NCI-H2107 treated with DMSO at 0.1 percent for 48 hours (cell line): ENCODE data around the gene PNPLA6.

Experiments
- DNase-seq: peaks from one replicate; lab custom pipeline; 2025; ENCODE audit not compliant: unreplicated experiment; lab: John Stamatoyannopoulos, UW

The PNPLA6 gene

DNA sequence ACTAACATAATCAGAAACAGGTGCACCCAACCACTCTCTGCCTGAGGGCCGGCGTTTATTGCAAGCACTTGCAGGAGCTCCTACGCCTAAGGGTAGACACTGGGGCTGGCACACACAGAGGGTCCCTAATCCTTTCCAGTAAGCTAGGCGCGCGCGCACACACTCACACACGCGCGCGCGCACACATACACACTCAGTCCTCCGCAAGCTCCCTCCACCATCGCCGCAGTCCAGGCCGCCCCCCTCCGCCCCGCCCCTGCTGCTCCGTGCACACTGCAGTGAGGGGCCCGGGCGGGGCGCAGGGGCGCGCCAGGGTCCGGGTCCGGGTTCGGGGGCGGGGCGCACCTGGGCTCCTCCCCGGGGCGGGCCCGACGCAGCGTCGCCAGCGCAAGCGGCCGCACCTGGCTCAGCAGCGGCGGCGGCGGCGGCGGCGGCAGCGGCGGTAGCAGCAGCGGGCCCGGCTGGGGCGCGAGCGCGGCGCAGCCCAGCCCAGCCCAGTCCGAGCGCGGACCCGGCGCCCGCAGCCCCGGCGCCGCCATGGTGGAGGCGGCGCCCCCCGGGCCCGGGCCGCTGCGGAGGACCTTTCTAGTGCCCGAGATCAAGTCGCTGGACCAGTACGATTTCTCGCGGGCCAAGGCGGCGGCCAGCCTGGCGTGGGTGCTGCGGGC is 60.1 kb downstream of the PNPLA6 start, which contains the start of gene CAMSAP3:
CAMSAP3 (plus strand) TSS at position 398 of the 668 bp plus-strand sequence; CDS start at position 538, 140 bp downstream.
- DNase-seq, result peak; percentile 54

DNA sequence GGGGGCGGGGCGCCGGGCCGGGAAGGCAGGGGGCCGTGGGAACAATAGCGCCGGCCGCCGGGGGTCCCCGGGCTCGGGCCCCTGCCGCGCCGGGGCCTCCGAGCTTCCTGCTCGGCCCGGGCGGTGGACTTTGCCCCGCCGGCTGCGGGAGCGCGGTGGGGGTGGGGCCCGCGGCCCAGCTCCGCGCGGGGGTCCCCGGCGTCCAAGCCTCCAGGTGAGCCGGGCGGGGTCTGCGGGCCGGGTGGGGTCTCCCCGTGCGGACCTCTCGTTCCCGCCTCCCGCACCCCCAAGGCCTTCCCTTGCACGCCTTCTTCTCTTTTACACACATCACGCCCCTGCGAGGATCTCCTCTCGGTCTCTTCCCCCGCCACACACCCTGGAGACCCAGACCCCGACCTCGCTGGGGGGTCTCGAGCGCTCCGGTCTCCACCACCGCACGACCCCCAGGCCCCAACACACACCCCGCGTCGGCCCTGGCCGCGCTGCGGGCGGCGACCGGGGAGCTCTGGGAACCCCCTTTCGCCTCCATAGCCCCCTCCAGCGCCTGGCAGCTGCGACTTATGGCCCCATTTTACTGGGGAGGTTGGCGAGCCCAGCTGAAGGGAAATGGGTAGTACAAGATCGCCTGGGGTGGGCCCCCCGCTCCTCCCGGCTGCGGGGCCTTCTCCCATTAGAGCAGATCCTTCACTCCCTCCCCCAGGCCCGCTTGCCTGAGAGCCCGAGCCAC is 60.9 kb downstream of the PNPLA6 start:
- no peak for DNase-seq

DNA sequence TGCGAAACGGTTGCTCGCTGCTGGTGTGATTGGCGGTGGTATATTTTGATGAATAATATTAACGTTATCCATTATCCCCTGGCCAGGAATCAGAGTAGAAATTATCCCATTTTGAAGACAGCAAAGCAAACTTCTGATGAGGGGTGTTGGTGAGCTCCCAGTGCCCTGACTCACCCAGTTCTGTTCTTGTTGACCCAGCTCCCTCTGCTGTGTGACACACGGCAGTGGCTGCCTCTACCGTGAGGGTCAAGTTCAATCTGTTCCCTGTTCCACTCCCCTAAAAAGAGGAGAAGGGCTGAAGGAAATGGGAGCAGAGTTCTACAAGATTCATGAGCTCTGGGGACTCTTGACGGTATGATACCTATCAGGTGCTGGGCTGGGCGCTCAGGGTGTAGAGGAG is 62.2 kb downstream of the PNPLA6 start:
- DNase-seq, result no peak

DNA sequence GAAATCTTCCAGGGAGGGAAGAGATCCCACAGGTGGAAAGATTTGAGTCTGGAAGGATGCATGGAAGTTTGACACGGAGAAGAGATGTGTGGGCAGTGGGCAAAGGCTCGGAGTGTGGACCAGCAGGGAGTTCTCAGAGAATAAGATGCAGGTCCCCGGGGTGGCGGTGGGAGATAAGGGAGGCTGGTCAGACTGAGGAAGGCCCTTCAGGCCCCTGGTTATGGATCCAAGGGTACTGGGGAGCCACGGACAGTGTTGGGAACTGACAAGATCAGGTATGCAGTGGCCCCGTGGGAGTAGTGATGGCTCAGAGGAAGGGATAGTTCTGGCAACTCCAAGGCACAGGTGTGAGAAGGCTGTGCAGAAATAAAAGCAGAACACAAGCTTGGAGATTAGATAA is 62.7 kb downstream of the PNPLA6 start:
- no peak for DNase-seq

DNA sequence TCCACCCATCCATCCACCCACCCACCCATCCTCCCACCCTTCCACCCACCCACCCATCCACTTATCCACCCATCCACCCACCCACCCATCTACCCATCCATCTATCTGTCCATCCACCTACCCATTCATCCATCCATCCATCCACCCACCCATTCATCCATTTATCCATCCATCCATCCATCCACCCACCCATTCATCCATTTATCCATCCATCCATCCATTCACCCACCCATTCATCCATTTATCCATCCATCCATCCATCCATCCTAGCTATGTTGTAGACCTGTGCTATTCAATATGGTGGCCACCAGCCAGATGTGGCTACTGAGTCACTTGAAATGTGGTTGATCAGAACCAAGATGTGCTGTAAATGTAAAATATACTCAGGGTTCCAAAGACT is 65.2 kb downstream of the PNPLA6 start:
- no peak for DNase-seq

DNA sequence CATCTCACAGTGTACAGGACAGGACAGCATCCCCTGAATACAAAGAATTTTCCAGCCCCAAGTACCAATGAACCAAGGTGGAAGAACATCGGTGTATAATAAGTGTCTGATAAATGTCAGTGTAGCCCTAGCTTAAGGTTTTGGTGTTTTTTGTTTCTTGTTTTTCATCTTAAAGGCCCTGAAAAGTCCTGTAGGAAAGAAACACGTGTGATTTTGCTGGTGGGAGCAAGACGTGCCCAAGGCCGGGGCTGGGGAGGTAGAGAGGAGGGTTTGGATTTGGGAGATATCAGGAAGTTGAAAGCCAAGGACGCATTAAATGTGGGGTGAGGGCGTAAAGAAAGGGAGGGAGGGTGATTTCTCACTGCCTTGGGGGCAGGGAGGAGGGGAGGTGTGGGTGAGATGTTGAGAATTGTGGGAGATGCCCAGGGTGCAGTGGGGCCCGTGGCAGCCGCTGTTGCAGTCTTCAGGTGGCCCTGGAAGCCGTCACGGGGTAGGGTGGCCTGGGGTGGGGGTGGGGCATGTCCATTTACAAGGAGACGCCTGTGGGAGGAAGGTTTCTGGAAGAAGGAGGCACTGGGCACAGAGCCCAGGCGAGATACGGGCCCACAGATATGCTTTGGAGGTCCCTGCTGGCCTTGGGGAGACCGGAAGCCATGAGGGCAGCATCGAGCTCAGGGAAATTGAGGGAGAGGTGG is 66.9 kb downstream of the PNPLA6 start:
- no peak for DNase-seq

DNA sequence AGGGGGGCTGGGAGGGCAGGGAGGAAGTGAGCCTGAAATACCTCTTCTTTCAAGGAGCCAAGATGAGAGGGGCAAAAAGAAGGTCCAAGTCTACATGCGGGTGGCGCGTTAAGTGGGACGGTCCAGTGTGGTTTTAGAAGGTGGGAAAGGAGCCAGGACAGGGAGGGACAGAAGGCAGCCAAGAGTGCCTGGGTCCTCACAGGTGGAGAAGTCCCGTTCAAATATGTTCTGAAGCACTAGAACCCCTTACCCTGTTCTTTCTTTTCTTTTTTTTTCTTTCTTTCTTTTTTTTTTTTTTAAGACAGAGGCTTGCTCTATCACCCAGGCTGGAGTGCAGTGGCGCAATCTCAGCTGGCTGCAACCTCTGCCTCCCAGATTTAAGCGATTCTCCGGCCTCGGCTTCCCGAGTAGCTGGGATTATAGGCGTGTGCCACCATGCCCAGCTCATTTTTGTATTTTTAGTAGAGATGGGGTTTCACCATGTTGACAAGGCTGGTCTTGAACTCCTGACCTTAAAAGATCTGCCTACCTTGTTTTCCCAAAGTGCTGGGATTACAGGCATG is 67.5 kb downstream of the PNPLA6 start:
- no peak for DNase-seq

DNA sequence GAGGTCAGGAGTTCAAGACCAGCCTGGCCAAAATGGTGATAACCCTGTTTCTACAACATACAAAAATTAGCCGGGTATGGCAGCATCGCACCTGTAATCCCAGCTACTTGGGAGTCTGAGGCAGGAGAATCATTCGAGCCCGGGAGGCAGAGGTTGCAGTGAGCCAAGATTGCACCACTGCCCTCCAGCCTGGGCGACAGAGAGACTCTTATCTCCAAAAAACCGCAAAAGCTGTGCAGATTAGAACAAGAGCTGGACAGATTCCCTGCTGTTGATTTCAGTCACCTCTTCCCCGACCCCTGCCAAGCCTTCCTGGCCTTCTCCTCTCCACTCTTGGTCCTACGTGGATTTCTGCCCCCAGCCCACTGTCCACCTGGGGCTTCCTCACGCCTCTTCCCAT is 68.4 kb downstream of the PNPLA6 start:
- no peak for DNase-seq

DNA sequence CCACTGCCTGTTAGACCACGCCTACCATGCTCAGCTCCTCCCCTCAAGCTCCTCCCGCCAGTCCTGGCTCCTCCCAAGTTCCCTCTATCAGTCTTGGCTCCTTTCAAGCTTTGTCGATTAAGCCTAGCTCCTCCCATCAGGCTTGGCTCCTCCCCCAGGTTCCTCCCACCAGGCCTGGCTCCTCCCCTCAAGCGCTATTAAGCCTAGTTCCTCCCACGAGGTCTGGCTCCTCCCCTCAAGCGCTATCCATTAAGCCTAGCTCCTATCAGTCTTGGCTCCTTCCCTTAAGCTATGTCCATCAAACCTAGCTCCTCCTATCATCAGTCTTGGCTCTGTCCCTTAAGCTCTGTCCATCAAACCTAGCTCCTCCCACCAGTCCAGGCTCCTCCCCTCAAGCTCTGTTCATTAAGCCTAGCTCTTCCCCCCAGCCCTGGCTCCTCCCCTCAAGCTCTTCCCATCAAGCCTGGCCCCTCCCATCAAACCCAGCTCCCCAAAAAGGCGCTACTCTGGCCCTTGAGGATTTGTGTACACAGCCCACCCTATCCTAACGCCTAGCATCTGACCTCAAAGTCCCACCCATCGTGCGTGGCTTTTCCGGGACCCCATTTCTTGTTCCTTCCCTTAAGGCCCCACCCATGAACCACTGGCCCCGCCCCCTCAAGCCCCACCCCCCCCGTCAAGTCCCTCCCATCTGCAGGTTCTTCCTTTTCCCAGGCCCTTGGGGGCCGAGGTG is 70.1 kb downstream of the PNPLA6 start:
- no peak for DNase-seq

DNA sequence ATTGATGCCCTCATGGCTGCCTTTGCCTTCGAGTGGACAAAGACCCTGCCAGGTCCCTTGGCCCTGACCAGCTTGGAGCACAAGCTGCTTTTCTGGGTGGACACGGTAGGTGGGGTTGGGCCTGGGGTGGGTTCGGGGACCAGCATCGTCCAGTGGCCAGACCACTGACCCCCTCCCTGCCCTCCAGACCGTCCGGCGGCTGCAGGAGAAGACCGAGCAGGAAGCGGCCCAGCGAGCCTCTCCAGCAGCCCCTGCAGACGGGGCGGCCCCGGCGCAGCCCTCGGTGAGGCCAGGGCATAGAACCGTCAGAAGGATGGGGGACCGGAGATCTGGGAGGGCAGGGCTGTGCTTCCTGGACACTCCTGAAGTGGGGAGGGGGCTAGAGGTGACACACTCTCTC is 70.8 kb downstream of the PNPLA6 start:
- no peak for DNase-seq

DNA sequence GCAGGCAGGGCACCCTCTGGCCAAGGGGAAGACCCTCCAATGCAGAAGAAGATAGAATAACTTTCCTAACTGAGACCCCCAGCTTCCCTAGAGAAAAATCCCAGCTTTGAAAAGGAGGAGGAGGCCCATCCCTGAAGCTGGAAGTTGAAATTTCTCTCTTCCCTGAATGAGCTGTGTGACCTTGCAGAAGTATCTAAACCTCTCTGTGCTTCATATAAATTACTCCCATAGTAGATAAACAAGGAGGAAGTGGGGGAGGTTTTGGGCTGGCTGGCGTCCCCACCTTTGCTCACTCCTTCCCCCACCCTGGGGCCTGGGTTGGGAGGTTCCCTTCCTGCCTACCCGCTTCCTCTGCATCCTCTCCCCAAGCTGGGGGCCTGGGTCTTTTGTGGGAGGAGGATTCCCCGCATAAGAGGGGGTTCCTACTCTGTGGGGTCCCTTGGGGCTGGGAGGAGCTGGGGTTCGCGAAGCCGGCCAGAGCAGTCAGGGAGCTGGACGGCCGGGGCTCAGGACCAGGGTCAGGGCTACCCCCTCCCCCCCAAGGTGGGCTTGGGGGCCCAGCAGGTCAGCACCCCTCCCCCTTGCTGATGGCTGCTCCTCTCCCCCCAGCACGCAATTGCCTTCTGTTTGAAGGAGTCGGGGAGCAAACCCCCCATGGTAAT is 71.8 kb downstream of the PNPLA6 start:
- DNase-seq, result no peak

DNA sequence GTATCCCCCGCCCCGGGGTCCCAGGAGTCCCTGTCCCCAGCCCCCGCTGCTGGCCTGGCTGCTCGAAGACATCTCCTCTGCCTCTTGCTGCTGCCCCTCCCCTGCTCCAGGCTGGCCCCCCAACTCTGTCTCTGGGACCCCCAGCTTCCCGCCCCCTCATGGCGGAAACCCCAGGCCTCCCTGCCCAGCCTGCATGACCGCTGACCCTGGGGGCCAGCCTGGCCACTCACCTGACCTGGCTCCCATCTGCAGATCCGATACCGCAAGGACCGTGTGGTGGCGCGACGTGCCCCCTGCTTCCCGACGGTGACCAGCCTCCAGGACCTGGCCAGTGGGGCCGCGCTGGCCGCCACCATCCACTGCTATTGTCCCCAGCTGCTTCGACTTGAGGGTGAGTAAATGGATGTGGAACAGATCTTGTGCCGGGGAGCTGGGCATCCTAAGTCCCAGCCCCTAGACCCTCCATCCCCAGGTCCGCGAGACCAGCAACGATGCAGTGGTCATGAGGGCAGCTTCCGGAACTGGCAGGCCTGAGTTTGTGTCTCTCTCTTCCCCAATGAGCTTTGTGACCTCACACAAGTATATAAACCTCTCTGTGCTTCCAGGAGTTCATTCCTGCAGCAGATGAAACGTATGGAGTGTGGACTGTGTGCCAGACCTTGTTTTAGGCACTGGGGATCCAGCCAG is 72.5 kb downstream of the PNPLA6 start:
- no peak for DNase-seq

DNA sequence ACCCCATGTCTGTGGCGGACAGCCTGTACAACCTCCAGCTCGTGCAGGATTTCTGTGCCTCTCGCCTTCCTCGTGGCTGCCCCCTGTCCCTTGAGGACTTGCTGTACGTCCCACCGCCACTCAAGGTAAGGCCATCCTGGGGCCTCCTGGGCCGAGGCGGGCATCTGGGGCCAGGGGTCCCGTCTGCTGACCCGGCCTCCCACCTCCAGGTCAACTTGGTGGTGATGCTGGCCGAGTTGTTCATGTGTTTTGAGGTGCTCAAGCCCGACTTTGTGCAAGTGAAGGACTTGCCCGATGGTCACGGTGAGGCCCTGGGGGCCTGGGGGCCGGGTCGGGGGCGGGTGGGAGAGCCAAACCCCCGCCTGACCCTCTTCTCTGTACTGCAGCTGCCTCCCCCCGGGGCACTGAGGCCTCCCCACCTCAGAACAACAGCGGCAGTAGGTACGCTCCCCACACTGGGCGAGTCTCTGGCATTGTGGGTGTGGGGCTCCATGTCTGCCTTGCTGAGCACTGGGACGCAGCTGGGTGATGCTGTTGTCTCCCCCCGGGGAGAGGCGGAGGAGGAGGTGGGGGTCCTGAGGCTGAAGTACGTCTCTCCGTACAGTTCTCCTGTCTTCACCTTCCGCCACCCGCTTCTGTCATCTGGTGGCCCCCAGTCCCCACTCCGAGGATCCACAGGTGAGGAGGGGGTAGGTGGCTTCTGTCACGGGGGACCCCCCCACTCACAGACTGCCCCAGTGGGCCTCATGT is 75.1 kb downstream of the PNPLA6 start:
- no peak for DNase-seq
